ENCODE results near the gene SMAD6.

Gene SMAD6

DNA sequence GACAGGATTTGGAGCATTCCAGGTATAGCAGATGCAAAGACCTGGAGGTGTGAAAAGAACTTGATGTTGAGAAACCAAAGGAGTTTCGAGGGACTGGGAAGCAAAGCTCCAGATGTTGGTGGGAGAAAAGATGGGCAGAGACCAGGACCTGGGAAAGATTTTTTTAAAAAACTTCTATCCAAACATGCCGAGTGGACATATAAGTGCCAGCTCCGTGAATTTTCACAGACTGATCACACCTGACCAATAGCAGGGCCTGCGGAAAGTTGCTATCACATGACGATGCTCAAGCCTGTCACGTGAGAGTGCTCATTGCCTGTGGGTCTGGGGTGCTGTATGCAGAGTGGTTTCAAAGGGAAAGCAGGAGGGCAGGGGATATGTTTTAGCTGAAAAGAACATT lies 19.9 kb downstream of the SMAD6 start:
- no peak for DNase-seq

DNA sequence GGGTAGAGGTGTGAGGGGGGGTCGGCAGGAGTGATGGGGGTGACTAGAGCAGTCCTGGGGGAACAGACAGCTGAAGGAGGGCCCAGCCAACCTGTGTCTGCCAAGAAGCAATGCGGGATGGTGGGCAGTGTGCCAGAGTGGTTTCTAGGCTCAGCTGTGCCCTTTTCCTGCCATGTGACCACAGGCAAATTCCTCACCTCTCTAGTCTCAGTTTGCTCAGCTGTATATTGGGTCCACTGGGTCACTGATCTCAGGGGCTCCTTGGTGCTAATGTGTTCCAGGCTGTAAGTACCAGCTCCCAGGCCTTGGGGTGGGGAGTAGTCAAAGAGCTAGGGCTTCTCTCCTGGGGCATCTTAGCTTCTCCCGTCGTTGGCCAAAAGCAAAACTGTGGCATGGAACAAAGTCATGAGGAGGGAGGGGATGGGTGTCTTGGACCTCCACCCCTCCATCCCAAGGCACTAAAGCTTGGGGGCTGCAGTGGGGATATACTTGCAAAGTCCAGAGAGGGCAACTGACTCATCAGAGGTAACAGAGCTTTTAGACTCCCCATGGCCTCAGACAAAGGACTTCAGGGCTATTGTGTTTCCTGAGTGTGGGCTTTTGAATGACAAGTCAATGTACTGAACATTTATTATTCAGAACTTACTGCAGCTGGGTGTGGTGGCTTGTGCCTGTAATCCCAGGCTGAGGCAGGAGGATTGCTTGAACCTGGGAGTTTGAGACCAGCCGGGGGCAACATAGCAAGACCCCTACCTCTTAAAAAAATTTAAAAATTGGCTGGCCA lies 20.9 kb downstream of the SMAD6 start:
- no peak for DNase-seq

DNA sequence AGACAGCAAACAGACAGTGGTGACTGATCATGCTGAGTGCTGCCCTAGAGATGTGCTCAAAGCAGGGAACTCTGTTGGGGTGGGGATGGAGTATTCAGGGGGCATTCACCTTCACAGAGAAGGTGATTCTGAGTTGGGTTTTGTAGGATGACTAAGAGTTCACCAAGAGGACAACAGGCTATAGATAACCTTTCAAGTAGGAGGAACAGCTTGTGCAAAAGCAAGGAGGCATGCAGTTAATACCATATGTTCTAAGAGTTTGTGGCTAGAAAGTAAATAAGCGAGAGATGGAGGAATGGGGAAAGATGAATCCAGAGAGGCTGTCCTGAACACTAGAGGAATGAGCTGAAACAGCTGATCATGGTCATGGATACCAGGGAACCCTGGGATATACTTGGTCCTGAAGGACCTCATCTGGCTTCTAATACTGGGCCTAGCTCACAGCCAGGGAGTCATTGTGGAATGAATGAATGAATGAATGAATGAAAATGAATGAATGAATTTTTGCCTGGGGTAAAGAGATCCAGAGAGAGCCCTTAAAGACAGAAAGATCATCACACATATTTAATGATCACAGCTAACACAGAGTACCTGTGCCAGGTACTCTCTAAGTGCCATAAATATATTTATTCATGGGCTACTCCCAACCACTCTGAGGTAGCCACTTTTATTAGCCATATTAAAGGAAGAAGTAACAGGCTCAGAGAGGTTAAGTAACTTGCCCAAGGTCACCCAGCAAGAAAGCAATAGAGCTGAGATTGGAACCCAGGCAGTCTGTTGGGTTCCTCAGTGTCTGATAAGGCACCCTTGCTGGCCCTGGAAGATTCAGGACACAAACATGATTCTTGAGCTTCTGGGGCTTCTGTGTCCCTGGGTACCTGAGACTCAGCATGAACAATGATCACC lies 22.0 kb downstream of the SMAD6 start:
- no peak for DNase-seq

DNA sequence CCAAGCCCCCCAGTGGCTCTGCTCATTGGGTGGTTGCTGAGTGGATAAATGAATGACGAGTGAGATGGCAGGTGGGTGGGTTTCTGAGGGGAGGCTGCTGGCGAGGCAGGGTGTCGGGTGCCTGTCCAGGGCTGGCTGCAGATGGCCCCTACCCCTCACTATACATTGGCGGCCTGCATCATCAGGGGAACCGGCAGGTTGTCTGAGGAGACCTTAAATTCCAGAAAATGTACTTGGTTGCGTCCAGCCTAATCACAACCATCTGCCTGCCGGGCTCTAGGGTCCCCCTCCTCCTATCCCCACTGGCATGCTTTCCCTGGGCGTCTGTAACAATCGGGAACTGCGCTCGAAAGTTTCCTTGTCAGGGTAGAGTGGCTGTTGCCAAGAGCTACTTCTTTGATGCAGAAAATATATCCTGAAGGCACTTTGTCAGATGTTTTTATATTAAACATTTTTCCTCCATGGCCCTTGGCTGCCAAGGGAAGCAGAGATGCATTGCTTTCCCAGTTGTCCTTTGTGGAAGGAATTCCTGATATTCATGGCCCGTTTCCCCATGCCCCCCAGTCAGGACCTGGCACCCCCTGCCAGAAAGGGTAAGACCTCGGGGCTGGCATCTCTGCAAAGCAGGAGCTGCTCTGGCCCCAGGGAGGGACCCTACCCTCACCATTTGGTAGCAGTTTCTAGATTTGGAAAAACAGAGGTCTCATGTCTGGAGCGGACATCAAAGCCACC lies 22.9 kb downstream of the SMAD6 start:
- DNase-seq = peak; percentile 70

DNA sequence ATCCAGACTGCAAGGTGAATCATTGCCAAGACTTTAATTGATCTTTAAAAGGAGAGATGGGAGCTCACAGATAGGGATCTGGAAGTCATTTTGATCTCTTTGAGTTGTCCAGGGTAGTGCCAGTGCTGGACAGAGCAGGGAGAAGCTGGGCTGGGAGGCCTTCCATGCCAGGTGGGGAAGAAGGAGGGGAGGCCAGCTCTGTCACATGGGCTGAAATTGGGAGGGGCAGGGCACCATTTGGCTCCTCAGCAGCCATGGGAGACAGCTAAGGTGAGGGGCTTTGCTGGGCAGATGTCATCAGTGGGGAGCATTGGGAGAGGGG lies 23.4 kb downstream of the SMAD6 start:
- DNase-seq = no peak

DNA sequence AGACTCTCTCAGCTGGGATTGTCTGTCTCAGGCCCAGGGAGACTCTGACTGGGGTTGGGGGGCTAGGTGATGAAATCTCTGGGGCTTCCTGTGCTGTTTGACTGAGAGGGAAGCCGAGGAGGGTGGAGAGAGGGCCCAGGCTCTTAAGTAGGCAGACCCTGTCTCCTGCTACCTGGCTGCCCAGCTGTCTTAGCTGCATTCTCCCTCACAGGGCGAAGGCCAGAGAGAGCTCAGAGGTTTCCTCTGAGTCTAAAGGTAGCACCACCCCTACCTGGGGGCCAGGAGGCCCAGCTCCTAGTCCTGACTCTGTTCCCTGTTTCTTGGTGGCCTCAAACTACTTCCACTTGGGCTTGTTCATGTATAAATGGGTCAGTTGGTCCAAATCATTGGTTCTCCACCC lies 24.4 kb downstream of the SMAD6 start:
- no peak for DNase-seq

DNA sequence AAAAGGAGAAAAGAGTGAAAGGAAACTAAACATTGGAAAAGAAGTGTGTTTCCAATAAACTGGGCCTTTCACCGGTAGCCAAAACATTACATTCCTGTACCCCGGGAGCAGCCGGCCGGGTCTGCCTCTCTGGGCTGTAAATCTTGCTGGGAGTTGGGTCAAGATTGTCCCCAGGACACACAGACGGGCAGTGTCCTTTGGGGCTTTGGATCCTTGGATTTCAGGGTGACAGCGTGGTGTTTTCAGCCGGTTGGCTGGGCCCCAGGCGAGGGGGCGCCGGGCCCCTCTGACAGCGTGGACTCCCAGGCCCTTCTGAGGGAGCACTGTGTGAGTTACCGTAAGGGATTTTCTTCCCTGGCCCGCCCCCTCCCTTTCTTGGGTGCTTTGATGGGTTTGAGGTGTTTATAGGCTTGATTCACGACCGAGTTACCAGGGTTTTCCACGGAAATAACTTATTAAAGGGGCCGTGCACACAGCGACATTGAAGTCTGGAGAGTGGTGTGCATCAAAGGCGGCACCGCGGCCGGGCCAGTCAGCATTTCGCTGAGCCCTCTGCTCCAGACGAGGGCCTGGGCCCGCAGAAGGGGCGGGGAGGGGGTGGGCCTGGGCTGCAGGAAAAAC lies 27.4 kb downstream of the SMAD6 start:
- DNase-seq = peak; percentile 69

DNA sequence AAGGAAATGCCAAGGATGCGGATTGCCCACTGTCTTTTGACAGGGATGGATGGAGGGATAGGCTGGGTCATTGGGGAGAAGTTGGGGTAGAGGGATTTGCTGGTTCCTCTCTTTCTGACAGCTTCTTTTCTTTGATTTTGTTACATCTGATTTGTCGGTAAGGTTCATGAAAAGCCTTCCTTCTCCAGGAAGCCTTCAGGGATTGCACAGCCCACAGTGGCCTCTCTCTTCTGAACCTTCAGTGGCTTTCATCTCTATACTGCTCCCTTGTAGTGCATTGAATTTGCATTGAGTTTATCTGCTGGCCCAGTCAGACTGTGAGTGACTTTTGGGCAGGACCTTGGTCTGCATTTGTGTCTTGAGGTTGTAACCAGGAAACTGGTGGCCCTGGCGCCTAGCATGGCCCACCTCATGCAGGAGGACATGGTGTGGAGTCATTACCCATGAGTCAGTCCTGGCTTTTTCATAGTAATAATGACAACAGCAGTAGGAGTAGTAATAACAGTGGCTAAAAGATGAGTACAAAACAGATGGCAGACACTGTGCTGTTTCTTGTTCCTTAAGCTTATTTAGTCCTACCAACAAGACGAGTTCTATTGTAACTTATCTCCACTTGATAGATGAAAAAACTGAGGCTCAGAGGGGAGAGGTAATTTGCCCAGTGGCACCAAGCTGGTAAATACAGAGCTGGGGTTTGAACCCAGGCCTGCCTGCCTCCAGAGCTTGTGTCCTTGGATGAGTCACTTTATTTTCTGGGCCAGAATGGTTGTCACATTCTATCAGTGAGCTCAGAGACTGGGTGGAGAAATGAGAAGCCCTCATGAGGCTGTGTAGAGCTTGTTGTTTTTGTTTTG lies 28.4 kb downstream of the SMAD6 start:
- no peak for DNase-seq

DNA sequence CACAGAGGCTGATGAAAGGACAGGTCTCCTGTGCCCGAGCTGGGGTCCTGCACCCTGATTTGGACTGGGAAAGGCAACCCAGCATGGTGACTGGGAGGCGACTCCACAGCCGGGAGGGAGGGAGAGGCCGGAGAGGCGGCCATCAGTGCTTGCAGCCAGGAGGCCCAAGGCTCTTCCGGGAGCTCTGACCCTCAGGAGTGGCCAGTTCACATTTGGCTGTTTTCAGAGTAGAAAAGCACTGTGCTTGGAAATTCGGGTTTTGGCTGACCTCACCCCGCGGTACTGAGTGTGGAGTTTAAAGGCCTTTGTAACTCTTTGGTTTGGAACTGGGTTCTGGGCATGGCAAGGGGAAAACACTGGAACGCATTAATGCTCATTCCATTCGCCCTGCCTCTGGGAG lies 31.9 kb downstream of the SMAD6 start:
- DNase-seq = no peak

DNA sequence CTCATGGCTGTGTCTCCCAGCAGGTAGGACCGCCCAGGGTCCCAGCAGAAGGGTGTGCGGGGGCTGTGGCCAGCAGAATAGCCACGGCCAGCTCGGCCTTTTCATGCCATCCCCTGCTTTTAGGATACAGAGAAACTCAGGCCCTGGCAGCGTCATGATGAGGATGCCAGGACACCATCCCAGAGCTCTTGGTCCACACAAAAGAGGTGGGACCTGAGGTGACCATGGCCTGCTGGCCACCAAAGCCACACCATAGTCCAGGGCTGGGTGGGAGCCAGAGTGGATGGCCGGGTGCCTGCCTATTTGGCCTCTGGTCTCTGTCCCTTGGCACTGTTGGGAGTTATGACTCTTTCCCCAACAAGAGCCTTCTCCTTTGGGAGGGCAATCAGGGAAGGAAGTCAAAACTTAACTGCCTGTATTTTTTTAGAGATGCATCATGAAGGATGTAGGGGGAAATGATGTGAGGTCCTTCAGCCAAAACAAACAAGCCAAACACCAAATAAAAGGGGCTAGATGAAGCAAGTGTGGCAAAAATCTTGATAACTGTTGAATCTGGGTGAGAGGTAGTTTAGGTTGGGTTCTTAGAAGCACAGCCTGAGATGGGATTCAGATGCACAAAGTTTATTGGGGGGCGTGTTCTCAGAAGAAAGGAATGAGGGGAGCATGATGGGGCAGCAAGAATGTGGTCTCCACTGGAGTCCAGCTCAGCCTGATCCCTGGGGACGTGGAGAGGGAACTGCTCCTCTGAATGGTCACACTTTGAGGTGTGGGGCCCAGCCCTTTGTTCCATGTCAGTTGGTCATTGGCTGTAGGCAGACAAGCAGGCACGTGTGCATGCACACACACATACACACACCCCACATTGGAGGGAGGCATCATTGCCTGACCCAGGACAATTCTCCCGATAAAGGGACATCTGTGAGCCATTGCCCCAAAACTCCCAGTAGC lies 33.2 kb downstream of the SMAD6 start:
- no peak for DNase-seq

DNA sequence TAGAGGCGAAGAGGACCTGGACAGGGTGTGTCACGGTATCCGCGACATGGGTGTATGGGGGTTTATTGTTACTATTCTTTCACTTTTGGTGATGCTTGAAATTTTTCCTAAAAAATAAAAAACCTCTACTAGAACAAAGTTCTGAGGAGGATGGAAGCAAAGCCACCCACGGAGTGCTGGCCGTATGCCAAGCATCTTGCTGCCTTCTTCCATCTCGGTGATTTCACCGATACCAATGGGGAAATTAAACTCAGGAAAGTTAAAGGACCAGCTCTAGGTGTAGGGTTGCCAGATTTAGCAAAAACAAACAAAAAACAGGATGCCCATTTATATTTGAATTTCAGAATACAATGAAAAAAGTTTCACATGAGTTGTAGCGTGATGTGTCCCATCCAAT lies 33.9 kb downstream of the SMAD6 start:
- DNase-seq = peak; percentile 63

DNA sequence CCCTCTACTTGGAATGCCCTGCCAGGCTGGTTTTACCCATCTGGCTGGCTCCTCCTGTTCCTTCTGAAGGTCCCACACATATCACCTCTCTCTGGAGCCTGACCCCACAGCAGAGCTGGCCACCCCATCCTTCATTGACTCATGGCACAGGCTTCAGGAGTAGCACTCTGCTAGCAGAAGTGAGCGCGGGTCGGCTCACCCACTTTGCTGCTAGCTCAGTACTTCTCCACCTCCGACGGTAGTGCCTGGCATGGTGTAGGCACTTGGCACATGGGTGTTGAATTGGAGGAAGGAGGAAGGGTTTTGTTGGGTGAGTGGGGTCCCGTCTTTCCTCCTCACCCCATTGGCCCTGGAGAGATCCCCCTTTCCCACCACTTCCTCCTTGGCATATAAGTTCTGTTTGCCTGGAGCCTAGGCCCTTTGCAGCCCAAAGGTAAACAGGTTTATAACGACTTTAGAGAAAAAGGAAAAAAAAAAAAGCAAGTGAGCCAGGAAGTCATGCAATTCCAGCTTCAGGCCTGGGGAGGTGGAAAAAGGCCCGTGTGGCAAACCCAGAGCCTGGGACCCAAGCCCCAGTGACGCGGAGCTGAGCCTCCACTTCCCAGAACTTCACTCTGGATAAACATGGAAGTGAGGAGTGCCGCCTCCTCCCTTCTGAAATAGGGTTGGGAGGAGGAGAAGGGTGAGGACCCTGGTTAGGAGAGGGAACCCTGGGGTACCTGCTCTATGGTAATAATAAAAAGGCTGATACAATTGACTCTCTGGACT lies 35.4 kb downstream of the SMAD6 start:
- no peak for DNase-seq

DNA sequence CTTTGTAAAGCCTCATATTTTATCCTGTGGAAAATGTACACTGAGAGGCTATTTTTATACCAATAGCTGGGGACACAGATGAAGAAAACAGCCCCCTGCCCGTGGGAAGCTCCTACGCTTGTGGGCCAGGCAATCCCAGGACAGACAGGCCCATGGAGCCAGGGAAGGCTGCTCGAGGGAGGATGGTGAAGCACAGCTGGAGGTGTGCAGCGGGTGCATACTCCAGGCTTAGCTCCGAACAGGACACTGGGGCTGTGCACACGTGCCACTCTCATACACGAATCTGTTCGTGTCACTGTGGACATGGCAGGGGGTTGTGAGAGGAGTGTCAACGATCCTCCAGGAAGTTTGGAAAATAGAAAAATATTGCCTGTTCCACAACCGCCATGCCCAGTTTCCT lies 36.1 kb downstream of the SMAD6 start:
- no peak for DNase-seq

DNA sequence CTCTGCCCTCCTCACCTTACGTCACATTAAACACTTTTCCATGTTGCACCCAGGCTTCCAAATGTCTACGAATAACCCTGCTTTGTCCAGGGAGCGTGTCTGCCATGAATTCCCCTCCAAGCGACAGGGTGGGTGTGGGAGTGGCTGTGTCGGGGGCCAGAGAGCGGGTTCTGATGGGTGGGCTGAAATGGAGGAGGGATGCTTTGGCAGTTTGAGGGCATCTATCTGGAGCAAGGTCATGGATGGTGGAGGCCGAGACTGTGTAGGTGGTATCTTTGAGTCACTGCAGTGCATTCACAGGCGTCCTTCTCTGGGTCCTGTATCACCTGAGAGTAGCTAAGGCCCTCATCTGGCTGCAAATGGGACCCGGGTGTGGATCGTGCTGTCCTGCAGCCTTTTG lies 36.6 kb downstream of the SMAD6 start:
- DNase-seq = no peak

DNA sequence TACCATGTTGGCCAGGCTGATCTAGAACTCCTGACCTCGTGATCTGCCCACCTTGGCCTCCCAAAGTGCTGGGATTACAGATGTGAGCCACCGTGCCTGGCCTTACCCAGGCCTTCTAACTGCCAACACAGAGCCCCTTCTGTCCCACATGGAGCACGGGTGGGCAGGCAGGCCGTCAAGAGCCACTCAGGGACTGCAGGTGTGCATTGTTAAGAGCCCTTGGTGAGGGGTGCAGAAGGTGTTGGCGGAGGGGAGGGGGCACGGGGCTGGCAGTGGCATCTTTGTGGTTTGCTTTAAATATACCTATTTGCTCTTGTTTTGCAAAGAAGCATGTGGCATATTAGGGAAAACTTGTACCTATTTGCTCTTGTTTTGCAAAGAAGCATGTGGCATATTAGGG lies 37.3 kb downstream of the SMAD6 start:
- no peak for DNase-seq

DNA sequence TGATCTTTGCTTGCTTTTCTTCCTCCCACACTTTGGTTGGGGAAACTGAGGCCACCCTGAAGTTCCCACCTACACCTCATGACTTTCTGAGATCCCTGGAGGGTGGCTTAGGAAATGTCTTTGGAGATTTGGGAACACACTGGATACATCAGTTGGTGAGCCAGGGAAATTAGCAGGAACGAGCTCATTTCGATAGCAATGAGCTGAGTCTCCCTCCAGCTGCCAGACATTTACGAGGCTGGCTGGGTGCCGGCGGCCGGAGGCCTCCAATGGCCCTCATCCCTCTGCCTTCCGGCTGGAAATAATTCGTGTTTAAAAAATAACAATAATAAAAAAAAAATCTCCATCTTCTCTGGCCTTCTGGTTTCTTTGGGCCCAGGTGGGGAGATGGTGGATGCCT lies 38.8 kb downstream of the SMAD6 start:
- no peak for DNase-seq

DNA sequence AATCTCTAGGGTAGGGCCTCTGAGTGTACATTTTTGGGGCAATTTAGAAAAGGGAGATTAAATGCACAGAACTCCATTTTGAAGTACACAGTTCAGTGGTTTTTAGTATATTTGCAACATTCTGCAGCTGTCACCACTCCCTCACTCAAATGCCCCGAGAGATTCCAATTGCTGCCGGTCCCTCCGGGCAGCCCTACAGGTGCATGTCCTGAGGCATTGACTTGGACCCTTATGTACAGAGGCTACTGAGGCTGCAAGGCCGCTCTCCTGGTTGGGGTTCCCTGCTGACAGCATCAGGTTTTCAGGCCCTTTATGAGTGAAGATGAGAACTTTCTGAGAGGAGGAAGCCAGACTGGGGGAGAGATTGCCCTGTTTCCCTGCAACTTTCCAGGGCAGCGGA lies 39.6 kb downstream of the SMAD6 start:
- DNase-seq = no peak

DNA sequence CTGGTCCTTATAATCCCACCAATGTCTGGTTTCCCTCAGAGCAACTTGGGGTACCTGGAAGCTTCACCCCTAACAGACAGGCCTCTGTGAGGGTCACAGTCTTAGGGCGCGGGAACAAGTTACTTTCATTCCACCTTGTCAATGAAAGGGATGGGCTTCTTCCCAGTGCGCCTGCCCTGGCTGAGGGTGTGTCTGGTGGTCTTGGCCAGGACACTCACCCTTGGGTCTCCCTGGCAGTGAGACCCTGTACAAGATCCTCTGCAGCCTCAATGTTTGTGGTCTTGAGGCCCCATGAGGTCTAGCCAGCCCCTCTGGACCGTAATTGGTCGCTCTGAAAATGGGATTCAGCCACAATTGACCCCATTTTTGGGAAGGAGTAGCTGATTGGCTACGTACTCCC lies 40.2 kb downstream of the SMAD6 start:
- no peak for DNase-seq

DNA sequence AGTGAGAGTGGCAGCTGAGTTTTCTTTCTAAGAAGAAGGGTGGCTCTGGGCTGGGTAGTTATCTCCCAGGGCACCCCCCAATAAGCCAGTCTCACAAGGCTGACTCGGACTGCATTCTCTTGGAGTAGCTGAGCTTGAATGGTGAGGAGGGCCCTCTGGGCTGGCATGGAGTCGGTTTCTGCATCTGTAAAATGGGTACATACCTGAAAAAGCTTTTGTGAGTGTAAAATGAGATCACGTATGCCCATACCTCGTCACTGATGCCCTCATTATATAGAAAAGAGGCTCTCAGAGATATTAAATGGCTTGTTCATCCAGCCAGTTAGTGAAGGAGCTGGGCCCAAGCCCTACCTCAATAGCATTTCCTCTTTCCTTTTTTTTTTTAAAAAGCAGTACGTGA lies 41.2 kb downstream of the SMAD6 start:
- no peak for DNase-seq

All from eye (tissue), 1 donor.